C4-2B (cell line): ENCODE data around the gene VSX2.
A peak's percentile ranks its signal among the peaks of the same experiment; 100 is the strongest.

Source experiments
- CTCF ChIP-seq: fragments of 450-650 bp; conservative IDR thresholded peaks from 2 replicates; pipeline ENCODE4 v1.5.1; 2017; ENCODE audit warnings: mild to moderate bottlenecking
- ZFX ChIP-seq: fragments of 450-650 bp; IDR thresholded peaks from 2 replicates; pipeline ENCODE4 v1.6.1; 2017

- TF ChIP-seq CTCF (no peak), ZFX (0 out of 2 replicates have a peak, but pooled peaks have one; percentile 12)
These were observed 26.2 kb downstream of the VSX2 start for GRCh38 chr14:74265301-74265965.
